ENCODE results near the gene IFITM2.
"Not testable (repeated sequence)": the region's sequence is repeated elsewhere in the genome, so short reads cannot be mapped to it uniquely, and the experiment has no call there.

GRCh38 chr11:308740-309665 is 1.4 kb downstream of the IFITM2 start:
- TF ChIP-seq POLR2A, CTCF, POLR2AphosphoS5 (IDR thresholded peaks at IDR 0.05): not testable (repeated sequence)
